GM10248 (cell line): ENCODE results near the gene OR10X1.

Source experiments
- CTCF ChIA-PET: fragments of 300-600 bp; sonication (Branson Sonifier 250); formaldehyde crosslinking; extraction: SDS; loops from one replicate; lab custom pipeline; 2021; ENCODE audit warnings: antibody characterized with exemption; lab: Yijun Ruan, JAX
- POLR2A ChIA-PET: fragments of 350-650 bp; sonication (Branson Sonifier 250); formaldehyde crosslinking; extraction: SDS; loops from one replicate; lab custom pipeline; 2020; ENCODE audit warnings: antibody characterized with exemption; lab: Yijun Ruan, JAX
- DNase-seq: peaks from one replicate; pipeline ENCODE4 v3.0.0; 2012; ENCODE audit errors: extremely low spot score
- TF ChIP-seq, protein P1 (sequence below): IDR thresholded peaks from 2 replicates; pipeline ENCODE4 v1.5.1; 2012; ENCODE audit warnings: mild to moderate bottlenecking, low read depth; ENCODE audit errors: extremely low read depth, missing control alignments, control extremely low read depth

The OR10X1 gene

DNA sequence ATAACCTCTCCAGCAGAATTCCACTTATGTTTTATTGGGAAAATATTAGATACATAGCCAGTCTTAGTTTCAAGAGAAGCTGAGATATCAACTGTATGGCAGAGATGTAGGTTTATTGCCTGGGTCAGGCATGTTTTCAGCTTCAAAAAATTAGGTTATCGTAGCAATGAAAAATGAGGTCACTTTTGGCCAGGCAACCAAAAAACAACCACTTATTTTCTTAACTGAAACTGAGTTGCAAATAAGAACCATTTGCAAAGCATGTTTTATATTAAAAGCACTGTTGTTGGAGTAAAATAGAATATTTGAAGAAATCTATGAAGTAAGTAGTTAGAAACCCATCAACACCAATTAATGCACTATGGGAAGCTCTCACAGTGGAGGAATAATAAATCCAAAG is 20.0 kb downstream of the OR10X1 start:
- CTCF ChIA-PET: interaction anchor here (2.8 kb wide), 1 partner anchor 19 kb away, joined by 7 read pairs; no protein-coding TSS in a partner anchor
- POLR2A ChIA-PET: no interaction called here
- DNase-seq: no peak
- TF ChIP-seq, protein P1, sequence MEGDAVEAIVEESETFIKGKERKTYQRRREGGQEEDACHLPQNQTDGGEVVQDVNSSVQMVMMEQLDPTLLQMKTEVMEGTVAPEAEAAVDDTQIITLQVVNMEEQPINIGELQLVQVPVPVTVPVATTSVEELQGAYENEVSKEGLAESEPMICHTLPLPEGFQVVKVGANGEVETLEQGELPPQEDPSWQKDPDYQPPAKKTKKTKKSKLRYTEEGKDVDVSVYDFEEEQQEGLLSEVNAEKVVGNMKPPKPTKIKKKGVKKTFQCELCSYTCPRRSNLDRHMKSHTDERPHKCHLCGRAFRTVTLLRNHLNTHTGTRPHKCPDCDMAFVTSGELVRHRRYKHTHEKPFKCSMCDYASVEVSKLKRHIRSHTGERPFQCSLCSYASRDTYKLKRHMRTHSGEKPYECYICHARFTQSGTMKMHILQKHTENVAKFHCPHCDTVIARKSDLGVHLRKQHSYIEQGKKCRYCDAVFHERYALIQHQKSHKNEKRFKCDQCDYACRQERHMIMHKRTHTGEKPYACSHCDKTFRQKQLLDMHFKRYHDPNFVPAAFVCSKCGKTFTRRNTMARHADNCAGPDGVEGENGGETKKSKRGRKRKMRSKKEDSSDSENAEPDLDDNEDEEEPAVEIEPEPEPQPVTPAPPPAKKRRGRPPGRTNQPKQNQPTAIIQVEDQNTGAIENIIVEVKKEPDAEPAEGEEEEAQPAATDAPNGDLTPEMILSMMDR: no peak

DNA sequence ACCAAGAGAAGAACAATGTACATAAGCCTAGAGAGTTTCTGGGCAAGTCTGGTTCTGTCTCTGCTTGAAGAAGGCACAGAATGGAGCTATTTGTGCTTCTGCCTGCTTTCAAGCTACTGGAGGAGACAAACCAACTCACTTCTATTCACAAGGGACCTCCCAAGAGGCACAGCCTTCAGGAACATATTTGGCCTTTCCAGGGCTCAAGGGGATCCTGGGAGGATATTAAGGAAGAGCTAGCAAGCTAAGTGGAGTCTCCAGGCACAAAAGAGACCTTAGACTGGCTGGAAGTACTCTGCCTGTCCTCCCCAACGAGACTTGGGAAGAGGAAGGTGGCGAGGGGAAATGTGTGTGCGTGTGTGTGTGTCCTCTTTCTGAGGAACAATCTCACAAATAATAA is 25.3 kb downstream of the OR10X1 start, which contains the start of gene OR6Y1:
Gene OR6Y1, minus strand, starts transcription at position 54 of the 400 bp plus-strand sequence. CDS start 6,300 bp downstream, outside the sequence.
- CTCF ChIA-PET: interaction anchor here (0.8 kb wide), 1 partner anchor 9 kb away, joined by 3 read pairs; no protein-coding TSS in a partner anchor
- no peak for DNase-seq
- POLR2A ChIA-PET: no interaction called here
- TF ChIP-seq, protein P1: no peak

DNA sequence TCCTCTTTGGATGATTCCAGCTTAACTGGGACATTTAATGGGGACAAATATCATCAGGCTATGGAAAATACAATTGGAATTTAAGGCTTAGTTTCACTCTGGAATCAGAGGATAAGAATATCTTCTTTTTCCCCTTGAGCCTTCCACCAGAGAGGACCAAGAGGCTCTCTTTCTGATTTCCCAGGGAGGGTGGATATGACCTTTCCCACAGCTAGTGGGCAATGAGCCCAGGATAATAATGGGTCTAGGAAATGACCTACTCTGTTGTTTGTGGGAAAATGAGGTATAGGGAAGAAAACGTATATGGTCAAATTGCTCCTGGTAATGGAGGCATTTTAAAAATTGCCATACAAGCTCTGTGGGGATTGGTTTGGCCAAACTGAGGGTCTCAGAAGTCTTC is 27.4 kb downstream of the OR10X1 start:
- no peak for DNase-seq
- TF ChIP-seq, protein P1: no peak
- ChIA-PET POLR2A (no interaction called here), CTCF (interaction anchor here (2.0 kb wide), 1 partner anchor 9 kb away, joined by 5 read pairs; no protein-coding TSS in a partner anchor)

DNA sequence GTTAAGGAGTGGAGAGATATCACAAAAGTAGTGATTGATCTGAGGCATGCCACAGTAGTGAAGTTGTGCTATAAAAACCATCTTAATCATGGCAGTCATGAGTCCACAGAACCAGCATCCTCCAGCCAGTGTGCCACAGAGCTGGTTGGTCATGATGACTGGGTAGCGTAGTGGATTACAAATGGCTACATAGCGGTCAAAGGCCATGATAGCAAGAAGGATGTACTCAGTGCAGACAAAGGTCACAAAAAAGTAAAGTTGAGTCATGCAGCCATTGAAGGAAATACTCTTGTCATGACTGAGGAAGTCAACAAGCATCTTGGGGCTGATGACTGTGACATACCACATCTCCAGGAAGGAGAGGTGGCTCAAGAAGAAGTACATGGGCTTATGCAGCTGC is 32.2 kb downstream of the OR10X1 start:
- TF ChIP-seq, protein P1: no peak
- ChIA-PET POLR2A (no interaction called here), CTCF (interaction anchor here (1.0 kb wide), 1 partner anchor 8 kb away, joined by 4 read pairs; no protein-coding TSS in a partner anchor)
- DNase-seq: no peak

DNA sequence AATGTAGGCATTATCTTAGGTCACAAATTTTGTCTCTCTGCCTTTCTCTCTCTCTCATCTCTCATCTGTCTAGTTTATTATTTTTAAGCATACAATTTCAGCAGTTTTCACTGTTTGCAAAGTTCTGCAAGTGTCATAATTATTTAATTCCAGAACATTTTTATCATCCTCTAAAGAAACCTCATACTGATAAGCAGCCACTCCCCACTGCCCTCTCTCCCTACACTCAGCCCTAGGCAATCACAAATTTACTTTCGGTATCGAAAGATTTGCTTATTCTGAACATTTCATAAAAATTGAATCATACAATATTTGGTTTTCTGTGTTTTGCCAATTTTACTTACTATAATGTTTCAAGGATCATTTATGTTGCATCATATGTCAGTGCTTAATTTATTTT is 42.1 kb downstream of the OR10X1 start:
- DNase-seq: no peak
- TF ChIP-seq, protein P1: no peak
- CTCF ChIA-PET: no interaction called here
- POLR2A ChIA-PET: no interaction called here

DNA sequence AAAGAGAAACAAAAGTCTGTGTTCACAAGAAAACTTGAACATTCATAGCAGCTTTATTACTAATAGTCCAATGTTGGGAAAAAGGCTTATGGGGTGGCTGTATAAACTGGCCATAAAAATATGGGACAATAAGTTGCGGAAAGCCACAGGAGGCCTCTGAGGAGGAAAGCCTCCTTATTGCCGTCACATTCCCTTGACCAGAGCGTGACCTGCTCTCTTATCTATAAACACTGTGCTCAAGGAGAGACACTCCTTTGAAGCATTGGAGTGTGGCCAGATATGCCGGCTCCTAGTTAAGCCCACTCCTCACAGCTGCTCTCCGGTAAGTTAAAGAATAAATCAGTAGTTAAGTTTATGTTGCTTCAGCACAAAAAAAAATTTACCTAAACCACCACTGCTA is 45.2 kb downstream of the OR10X1 start:
- TF ChIP-seq, protein P1: no peak
- POLR2A ChIA-PET: no interaction called here
- CTCF ChIA-PET: no interaction called here
- no peak for DNase-seq
